Measurements from ENCODE around the gene ABHD5.

DNA sequence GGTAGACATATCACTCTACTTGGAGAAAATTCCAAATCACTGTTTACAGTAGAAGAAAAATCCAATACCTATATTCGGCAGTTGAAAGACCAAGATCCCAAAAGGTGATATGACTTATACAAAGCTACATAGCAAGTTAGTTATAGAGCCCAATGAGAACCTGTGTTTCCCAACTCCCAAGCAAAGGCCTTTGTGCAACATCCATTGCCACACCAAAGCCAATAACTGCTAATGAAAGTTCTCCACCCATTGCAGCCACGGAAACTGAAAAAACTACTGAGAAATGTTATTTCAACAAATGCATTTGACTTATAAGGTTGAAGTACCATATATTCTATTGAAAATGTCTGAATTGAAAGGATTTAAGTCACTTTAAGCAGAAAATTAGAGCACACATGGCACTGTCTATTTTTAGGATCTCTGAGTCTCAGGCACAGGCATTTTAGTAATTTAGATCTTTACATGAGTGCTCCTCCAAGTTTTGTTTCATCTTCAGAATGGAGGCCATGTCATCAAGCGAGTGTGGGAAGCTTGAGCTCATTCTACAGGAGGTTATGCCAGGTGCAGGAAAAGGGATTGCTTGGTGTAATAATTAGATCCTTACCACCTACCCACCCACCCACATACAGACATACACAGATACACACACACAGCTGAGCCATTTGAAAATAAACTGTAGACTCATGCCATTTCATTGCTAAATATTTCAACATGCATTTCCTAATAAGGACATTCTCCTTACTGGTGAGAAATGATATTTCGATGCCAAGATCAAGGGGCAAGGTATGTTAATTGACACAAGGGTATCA lies 49.2 kb upstream of the ABHD5 start:
- TF ChIP-seq, protein P1, sequence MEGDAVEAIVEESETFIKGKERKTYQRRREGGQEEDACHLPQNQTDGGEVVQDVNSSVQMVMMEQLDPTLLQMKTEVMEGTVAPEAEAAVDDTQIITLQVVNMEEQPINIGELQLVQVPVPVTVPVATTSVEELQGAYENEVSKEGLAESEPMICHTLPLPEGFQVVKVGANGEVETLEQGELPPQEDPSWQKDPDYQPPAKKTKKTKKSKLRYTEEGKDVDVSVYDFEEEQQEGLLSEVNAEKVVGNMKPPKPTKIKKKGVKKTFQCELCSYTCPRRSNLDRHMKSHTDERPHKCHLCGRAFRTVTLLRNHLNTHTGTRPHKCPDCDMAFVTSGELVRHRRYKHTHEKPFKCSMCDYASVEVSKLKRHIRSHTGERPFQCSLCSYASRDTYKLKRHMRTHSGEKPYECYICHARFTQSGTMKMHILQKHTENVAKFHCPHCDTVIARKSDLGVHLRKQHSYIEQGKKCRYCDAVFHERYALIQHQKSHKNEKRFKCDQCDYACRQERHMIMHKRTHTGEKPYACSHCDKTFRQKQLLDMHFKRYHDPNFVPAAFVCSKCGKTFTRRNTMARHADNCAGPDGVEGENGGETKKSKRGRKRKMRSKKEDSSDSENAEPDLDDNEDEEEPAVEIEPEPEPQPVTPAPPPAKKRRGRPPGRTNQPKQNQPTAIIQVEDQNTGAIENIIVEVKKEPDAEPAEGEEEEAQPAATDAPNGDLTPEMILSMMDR (conservative IDR thresholded peaks at IDR 0.05; ENCODE audit: low read depth, low read length): no peak
- no peak for TF ChIP-seq EZH2 (IDR thresholded peaks at IDR 0.05; ENCODE audit: borderline replicate concordance, low read depth, low read length, poor library complexity, severe bottlenecking)
